ENCODE results near the gene AMY2B.
"Not testable (repeated sequence)": the region's sequence is repeated elsewhere in the genome, so short reads cannot be mapped to it uniquely, and the experiment has no call there.

AMY2B gene

GRCh38 chr1:103538226-103538625 is 33.2 kb upstream of the AMY2B start:
- H3K9me3 ChIP-seq (ENCODE audit: severe bottlenecking): no peaks in the 10 kb centered on the region
- no peak overlapping the region for H3K4me3 ChIP-seq (ENCODE audit: low read depth, low read length)
- TF ChIP-seq, protein P1, sequence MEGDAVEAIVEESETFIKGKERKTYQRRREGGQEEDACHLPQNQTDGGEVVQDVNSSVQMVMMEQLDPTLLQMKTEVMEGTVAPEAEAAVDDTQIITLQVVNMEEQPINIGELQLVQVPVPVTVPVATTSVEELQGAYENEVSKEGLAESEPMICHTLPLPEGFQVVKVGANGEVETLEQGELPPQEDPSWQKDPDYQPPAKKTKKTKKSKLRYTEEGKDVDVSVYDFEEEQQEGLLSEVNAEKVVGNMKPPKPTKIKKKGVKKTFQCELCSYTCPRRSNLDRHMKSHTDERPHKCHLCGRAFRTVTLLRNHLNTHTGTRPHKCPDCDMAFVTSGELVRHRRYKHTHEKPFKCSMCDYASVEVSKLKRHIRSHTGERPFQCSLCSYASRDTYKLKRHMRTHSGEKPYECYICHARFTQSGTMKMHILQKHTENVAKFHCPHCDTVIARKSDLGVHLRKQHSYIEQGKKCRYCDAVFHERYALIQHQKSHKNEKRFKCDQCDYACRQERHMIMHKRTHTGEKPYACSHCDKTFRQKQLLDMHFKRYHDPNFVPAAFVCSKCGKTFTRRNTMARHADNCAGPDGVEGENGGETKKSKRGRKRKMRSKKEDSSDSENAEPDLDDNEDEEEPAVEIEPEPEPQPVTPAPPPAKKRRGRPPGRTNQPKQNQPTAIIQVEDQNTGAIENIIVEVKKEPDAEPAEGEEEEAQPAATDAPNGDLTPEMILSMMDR (IDR thresholded peaks at IDR 0.05; ENCODE audit: low read depth, low read length): no peak
- no peak overlapping the region for H3K27ac ChIP-seq
- DNase-seq: no peak
- no peaks in the 10 kb centered on the region for H3K27me3 ChIP-seq (ENCODE audit: insufficient read depth, low read depth, severe bottlenecking)
- H3K36me3 ChIP-seq: peaks cover 39% of the 10 kb centered on the region

GRCh38 chr1:103541431-103541830 is 30.0 kb upstream of the AMY2B start:
- H3K27me3 ChIP-seq (ENCODE audit: insufficient read depth, low read depth, severe bottlenecking): no peaks in the 10 kb centered on the region

DNA sequence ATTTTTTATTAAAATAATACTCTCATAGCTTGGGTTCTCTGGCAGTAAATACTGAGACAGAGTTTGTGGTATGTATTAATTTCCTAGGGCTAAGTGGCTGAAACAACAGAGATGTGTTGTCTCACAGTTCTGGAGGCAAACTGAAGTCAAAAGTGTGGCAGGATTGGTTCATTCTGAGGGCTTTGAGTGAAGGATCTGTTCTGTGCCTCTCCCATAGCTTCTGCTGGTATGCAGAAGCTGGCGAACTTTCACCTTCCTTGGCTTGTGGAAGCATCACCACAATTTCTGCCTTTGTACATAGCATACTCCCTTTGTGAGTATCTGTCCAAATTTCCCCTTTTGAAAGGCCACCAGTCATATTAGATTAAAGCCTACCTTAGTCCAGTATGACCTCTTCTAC is 24.9 kb upstream of the AMY2B start:
- no peak for DNase-seq
- TF ChIP-seq, protein P1 (IDR thresholded peaks at IDR 0.05; ENCODE audit: low read depth, low read length): no peak
- Histone ChIP-seq H3K36me3 (peaks cover 39% of the 10 kb centered on the region), H3K27me3 (ENCODE audit: insufficient read depth, low read depth, severe bottlenecking) (no peaks in the 10 kb centered on the region), H3K27ac (no peak overlapping the region), H3K4me3 (ENCODE audit: low read depth, low read length) (no peak overlapping the region), H3K9me3 (ENCODE audit: severe bottlenecking) (no peaks in the 10 kb centered on the region)

More at GRCh38 chr1:103541431-103541830, 30.0 kb upstream of the AMY2B start:
- H3K9me3 ChIP-seq (ENCODE audit: severe bottlenecking): no peaks in the 10 kb centered on the region
- no peak overlapping the region for H3K27ac ChIP-seq
- no peak for DNase-seq
- TF ChIP-seq, protein P1 (IDR thresholded peaks at IDR 0.05; ENCODE audit: low read depth, low read length): no peak
- H3K4me3 ChIP-seq (ENCODE audit: low read depth, low read length): no peak overlapping the region
- H3K36me3 ChIP-seq: peaks cover 51% of the 10 kb centered on the region

- Histone ChIP-seq H3K27ac (no peak overlapping the region), H3K27me3 (ENCODE audit: insufficient read depth, low read depth, severe bottlenecking) (no peaks in the 10 kb centered on the region), H3K36me3 (peaks cover 36% of the 10 kb centered on the region), H3K4me3 (ENCODE audit: low read depth, low read length) (no peak overlapping the region), H3K9me3 (ENCODE audit: severe bottlenecking) (no peaks in the 10 kb centered on the region)
- no peak for DNase-seq
- TF ChIP-seq, protein P1 (IDR thresholded peaks at IDR 0.05; ENCODE audit: low read depth, low read length): no peak
Measured at GRCh38 chr1:103547840-103548239, 23.5 kb upstream of the AMY2B start.

DNA sequence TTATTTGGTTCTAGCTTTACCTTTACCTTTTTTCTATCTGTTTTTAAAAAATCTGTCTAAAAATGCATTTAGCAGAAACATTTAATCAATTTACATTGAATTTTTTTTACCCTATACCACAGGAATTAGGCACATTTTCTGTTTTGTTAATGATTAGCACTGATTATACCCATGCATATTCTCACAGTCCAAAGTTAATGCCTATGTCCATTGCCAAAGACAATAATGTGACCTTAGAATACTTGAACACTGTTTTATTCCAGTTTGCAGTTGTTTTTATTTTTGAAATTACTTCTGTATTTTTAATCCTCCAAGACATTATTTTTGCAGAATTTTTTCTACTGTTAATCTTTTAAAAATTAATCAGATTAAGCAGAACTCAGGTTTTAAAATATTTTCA is 11.0 kb upstream of the AMY2B start:
- TF ChIP-seq, protein P1 (IDR thresholded peaks at IDR 0.05; ENCODE audit: low read depth, low read length): no peak

DNA sequence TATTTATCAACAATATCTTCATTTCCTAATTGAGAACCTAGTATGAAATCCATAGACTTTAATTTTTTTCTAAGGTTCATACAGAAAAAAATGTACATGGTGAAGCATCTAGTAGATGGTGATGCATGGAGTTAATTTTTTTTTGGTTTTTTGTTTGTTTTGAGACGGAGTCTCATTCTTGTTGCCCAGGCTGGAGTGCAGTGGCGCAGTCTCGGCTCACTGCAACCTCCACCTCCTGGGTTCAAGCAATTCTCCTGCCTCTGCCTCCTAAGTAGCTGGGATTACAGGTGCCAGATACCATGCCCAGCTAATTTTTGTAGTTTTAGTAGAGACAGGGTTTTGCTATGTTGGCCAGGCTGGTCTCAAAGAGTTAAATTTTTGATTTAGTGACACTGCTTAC is 10.3 kb upstream of the AMY2B start:
- H3K27ac ChIP-seq; H3K4me3 ChIP-seq (ENCODE audit: low read depth, low read length); H3K36me3 ChIP-seq; H3K27me3 ChIP-seq (ENCODE audit: insufficient read depth, low read depth, severe bottlenecking); DNase-seq; H3K9me3 ChIP-seq (ENCODE audit: severe bottlenecking): not testable (repeated sequence)

More for the DNA sequence above, 11.0 kb upstream of the AMY2B start:
- H3K9me3 ChIP-seq (ENCODE audit: severe bottlenecking): no peaks in the 10 kb centered on the region
- no peak for DNase-seq
- H3K36me3 ChIP-seq: no peaks in the 10 kb centered on the region
- no peak overlapping the region for H3K4me3 ChIP-seq (ENCODE audit: low read depth, low read length)
- no peaks in the 10 kb centered on the region for H3K27me3 ChIP-seq (ENCODE audit: insufficient read depth, low read depth, severe bottlenecking)
- H3K27ac ChIP-seq: no peak overlapping the region
